Endothelial cell of umbilical vein (primary cell): ENCODE data around the gene NFATC1. TPM values are rescaled to one million over a fixed set of nuclear protein-coding genes. Genes with fewer than 3 reads are reported as not detected.

Experiments
- BruUV-seq: library from RNA; stranded (reverse); fragments of 400-500 nt; replicated peaks from 2 replicates; lab custom pipeline; 2021; lab: Mats Ljungman, UMichigan
- CTCF ChIA-PET: fragments of 300-600, 350-600 bp; sonication (Branson Sonifier 250); formaldehyde crosslinking; loops from one replicate; lab custom pipeline; 2021; ENCODE audit warnings: antibody characterized with exemption, inconsistent platforms; lab: Charles Lee
- POLR2A ChIA-PET: fragments of 300-600, 350-600 bp; sonication (Branson Sonifier 250); formaldehyde crosslinking; loops from one replicate; lab custom pipeline; 2021; ENCODE audit warnings: antibody characterized with exemption, inconsistent platforms; lab: Charles Lee
- DNase-seq: peaks from one replicate; pipeline ENCODE4 v3.0.0-alpha.2; 2011; ENCODE audit warnings: low read depth, low spot score
- FAIRE-seq: peaks from 2 replicates; lab custom pipeline; 2011; peaks lifted over from hg19 to GRCh38; lab: Jason Lieb, UNC
- H2AFZ ChIP-seq: 2 replicates; pipeline ENCODE4 v1.6.0; 2012; ENCODE audit warnings: low read depth, low read length, control low read depth, inconsistent platforms
- H3K27ac ChIP-seq: 2 replicates; pipeline ENCODE4 v1.5.1; 2011; ENCODE audit warnings: low read depth, mild to moderate bottlenecking, control low read depth, low read length, moderate library complexity; ENCODE audit not compliant: insufficient read depth
- H3K27me3 ChIP-seq, 2 experiments: 2 replicates each; pipeline versions ENCODE4 v1.6.0 to v1.6.1; 2011; ENCODE audit warnings: low read length in 2 of 2, mixed read lengths in 1 of 2; ENCODE audit not compliant: control insufficient read depth in 2 of 2, insufficient read depth in 2 of 2
- H3K36me3 ChIP-seq, 2 experiments: 2 replicates in 1 of 2; 3 replicates in 1 of 2; pipeline ENCODE4 v1.5.1; 2011; ENCODE audit warnings: low read length in 2 of 2, mild to moderate bottlenecking in 1 of 2, moderate library complexity in 1 of 2; ENCODE audit not compliant: control insufficient read depth in 2 of 2, insufficient read depth in 2 of 2; ENCODE audit errors: extremely low read depth in 1 of 2
- H3K4me1 ChIP-seq: 3 replicates; pipeline ENCODE4 v1.5.1; 2011; ENCODE audit warnings: mild to moderate bottlenecking, low read length; ENCODE audit not compliant: control insufficient read depth, insufficient read depth; ENCODE audit errors: extremely low read depth
- H3K4me2 ChIP-seq: 2 replicates; pipeline ENCODE4 v1.6.1; 2011; ENCODE audit warnings: low read length, control low read depth, mixed read lengths; ENCODE audit not compliant: insufficient read depth
- H3K4me3 ChIP-seq, 3 experiments: fragments of 200-600 bp in 1 of 3; sonication (generic), shearing (Covaris generic) in 1 of 3; replicated peaks in 1 of 3; 2 replicates each; pipeline ENCODE4 v1.5.1; 2011 to 2016; ENCODE audit warnings: control low read depth in 3 of 3, low read length in 3 of 3, mild to moderate bottlenecking in 2 of 3, inconsistent platforms in 1 of 3, low read depth in 1 of 3, moderate library complexity in 1 of 3; ENCODE audit not compliant: insufficient read depth in 1 of 3
- H3K79me2 ChIP-seq: 2 replicates; pipeline ENCODE4 v1.6.0; 2012; ENCODE audit warnings: low read length, inconsistent platforms; ENCODE audit not compliant: control insufficient read depth, insufficient read depth
- H3K9ac ChIP-seq: replicated peaks from 2 replicates; pipeline ENCODE3; 2011; ENCODE audit warnings: low read length, control low read depth; ENCODE audit not compliant: insufficient read depth; ENCODE audit errors: extremely low read depth
- H3K9me1 ChIP-seq: replicated peaks from 3 replicates; pipeline ENCODE4 v1.6.0; 2011; ENCODE audit warnings: mild to moderate bottlenecking, low read length; ENCODE audit not compliant: control insufficient read depth, insufficient read depth; ENCODE audit errors: extremely low read depth
- H3K9me3 ChIP-seq: replicated peaks from 2 replicates; pipeline ENCODE4 v1.5.1; 2012; ENCODE audit warnings: low read length, inconsistent platforms; ENCODE audit not compliant: control insufficient read depth, insufficient read depth
- H4K20me1 ChIP-seq: replicated peaks from 2 replicates; pipeline ENCODE3; 2011; ENCODE audit warnings: mild to moderate bottlenecking, low read length; ENCODE audit not compliant: control insufficient read depth, insufficient read depth; ENCODE audit errors: extremely low read depth
- EZH2 ChIP-seq: IDR thresholded peaks from 2 replicates; pipeline ENCODE4 v1.6.1; 2012; ENCODE audit warnings: borderline replicate concordance, low read depth, mild to moderate bottlenecking, moderate library complexity, low read length, inconsistent platforms; ENCODE audit not compliant: severe bottlenecking
- FOS ChIP-seq: IDR thresholded peaks from 2 replicates; pipeline ENCODE4 v1.6.1; 2011; ENCODE audit warnings: mild to moderate bottlenecking, low read length, moderate library complexity, borderline replicate concordance; ENCODE audit not compliant: insufficient read depth
- GATA2 ChIP-seq: IDR thresholded peaks from 2 replicates; pipeline ENCODE4 v1.7.0; 2011; ENCODE audit warnings: low read depth, mild to moderate bottlenecking, moderate library complexity, mixed read lengths, low read length; ENCODE audit not compliant: insufficient read length, insufficient read depth
- JUN ChIP-seq: IDR thresholded peaks from 2 replicates; pipeline ENCODE4 v1.6.1; 2011; ENCODE audit warnings: borderline replicate concordance, low read depth; ENCODE audit not compliant: insufficient read length, insufficient read depth
- MYC ChIP-seq: IDR thresholded peaks from one replicate; pipeline ENCODE4 v1.6.1; 2011; ENCODE audit warnings: mild to moderate bottlenecking, low read depth, low read length
- POLR2A ChIP-seq: IDR thresholded peaks from 2 replicates; pipeline ENCODE4 v1.6.1; 2012; ENCODE audit warnings: low read depth, mild to moderate bottlenecking, control low read depth, low read length
- POLR2AphosphoS5 ChIP-seq: IDR thresholded peaks from 2 replicates; pipeline ENCODE4 v1.6.1; 2012; ENCODE audit warnings: low read depth, mild to moderate bottlenecking, control low read depth, low read length, moderate library complexity; ENCODE audit not compliant: insufficient read depth
- dilution Hi-C: fragments of 300-500 bp; cut with MboI; formaldehyde crosslinking; loops from one replicate; pipeline ENCODE4 v1.15.0; 2019; ENCODE audit warnings: low sequenced_read_pairs; ENCODE audit not compliant: extremely low pct_ligation_motif_present
- intact Hi-C: fragments of 100-400 bp; cut with micrococcal nuclease; formaldehyde crosslinking; loops from one replicate; pipeline ENCODE4 v1.10.0; 2022
- polyA plus RNA-seq, 4 experiments: library from polyadenylated mRNA; depleted of rRNA in 3 of 4; stranded (reverse) in 3 of 4; unstranded in 1 of 4; fragments of >200 nt; gene quantifications; 2 replicates each; pipeline versions ENCODE4 v1.2.1 to v1.2.3, GENCODE V29; 2011 to 2012; ENCODE audit warnings: missing spikeins in 1 of 4
- total RNA-seq: library from RNA; stranded (reverse); gene quantifications from 2 replicates; pipeline ENCODE4 v1.2.3, GENCODE V29; 2021
- TF ChIP-seq, protein P1 (sequence below), 2 donors: IDR thresholded peaks; 1 replicate in 1 of 2; 2 replicates in 1 of 2; pipeline ENCODE4 v1.5.1; 2011; ENCODE audit warnings: low read length in 2 of 2, mild to moderate bottlenecking in 2 of 2, moderate library complexity in 2 of 2, control low read depth in 1 of 2, inconsistent platforms in 1 of 2, low read depth in 1 of 2; ENCODE audit not compliant: insufficient read depth in 1 of 2; ENCODE audit errors: extremely low read depth in 1 of 2
- TF ChIP-seq, protein P2 (sequence below): IDR thresholded peaks from 2 replicates; pipeline ENCODE4 v1.6.1; 2011; ENCODE audit not compliant: insufficient read depth, insufficient read length

The NFATC1 gene
- total and polyA plus RNA-seq, 2 donors (not counting 3 experiments of a cell fraction or from before 2014, with no cell fraction given): 11.1 to 30.0 TPM

DNA sequence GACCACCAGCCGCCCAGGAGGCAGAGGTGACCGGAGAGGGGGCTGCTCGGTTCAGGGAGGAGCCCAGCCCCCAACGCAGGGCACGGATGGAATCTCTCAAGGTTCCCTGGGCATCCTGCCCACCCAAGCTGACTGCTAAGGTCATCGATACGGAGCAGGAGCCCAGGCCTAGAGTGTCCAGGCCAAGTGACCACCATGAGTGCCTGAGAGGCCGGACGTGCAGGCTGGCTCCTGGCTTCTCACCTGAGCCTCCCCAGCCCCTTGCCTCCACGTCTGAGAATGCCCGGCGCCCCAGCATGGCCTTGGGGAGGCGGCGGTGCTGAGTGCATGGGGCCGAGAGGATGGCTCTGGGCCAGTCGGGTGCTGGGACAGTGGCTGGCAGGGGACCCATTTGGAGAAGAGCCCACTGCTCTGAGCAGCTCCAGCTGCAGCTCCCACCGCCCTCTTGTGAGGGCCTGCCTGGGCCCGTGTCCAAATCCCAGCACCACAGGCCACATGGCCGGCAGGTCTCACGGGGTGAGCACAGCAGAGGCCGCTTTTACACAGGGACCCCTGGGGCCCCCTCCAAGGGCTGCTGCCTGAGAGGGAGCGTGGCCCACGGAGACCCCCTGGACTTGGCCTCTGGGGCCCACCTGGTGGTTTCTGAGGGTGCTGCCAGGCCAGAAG lies 181.1 kb downstream of the NFATC1 start:
- Histone ChIP-seq H3K9ac (no peak overlapping the region), H3K36me3 (no peaks in the 10 kb centered on the region), H3K9me1 (no peaks in the 10 kb centered on the region), H3K4me1 (no peaks in the 10 kb centered on the region), H3K9me3 (no peaks in the 10 kb centered on the region), H3K4me2 (no peak overlapping the region), H3K27ac (no peak overlapping the region), H2AFZ (no peak overlapping the region), H3K27me3 (no peaks in the 10 kb centered on the region), H3K79me2 (no peaks in the 10 kb centered on the region), H3K4me3 (no peak overlapping the region), H4K20me1 (no peaks in the 10 kb centered on the region)
- dilution Hi-C loops (no loop called here), intact Hi-C loops (no loop called here)
- no TSS peak for BruUV-seq
- no peak for FAIRE-seq
- DNase-seq: no peak
- POLR2A ChIA-PET: no interaction called here
- TF ChIP-seq, protein P1, sequence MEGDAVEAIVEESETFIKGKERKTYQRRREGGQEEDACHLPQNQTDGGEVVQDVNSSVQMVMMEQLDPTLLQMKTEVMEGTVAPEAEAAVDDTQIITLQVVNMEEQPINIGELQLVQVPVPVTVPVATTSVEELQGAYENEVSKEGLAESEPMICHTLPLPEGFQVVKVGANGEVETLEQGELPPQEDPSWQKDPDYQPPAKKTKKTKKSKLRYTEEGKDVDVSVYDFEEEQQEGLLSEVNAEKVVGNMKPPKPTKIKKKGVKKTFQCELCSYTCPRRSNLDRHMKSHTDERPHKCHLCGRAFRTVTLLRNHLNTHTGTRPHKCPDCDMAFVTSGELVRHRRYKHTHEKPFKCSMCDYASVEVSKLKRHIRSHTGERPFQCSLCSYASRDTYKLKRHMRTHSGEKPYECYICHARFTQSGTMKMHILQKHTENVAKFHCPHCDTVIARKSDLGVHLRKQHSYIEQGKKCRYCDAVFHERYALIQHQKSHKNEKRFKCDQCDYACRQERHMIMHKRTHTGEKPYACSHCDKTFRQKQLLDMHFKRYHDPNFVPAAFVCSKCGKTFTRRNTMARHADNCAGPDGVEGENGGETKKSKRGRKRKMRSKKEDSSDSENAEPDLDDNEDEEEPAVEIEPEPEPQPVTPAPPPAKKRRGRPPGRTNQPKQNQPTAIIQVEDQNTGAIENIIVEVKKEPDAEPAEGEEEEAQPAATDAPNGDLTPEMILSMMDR (IDR thresholded peaks at IDR 0.05; ENCODE audit: extremely low read depth in 1 of 2, insufficient read depth in 1 of 2, low read depth in 1 of 2, low read length in 2 of 2): no peak
- no peak for TF ChIP-seq MYC
- no peak for TF ChIP-seq JUN
- no peak for TF ChIP-seq POLR2AphosphoS5
- no peak for TF ChIP-seq GATA2
- no peak for TF ChIP-seq EZH2
- TF ChIP-seq, protein P2, sequence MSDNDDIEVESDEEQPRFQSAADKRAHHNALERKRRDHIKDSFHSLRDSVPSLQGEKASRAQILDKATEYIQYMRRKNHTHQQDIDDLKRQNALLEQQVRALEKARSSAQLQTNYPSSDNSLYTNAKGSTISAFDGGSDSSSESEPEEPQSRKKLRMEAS: no peak
- no peak for TF ChIP-seq POLR2A
- no peak for TF ChIP-seq FOS
- CTCF ChIA-PET: no interaction called here
